Prostate gland (tissue), 2 donors: ENCODE measurements around the gene LAMA2.

ENCODE experiments used
- POLR2A ChIP-seq: fragments of 450-650 bp; IDR thresholded peaks from one replicate; pipeline ENCODE4 v1.6.1; 2016; ENCODE audit warnings: antibody characterized with exemption, mild to moderate bottlenecking
- TF ChIP-seq, protein P1 (sequence below), 4 experiments: fragments of 200-600 bp in 2 of 4; fragments of 450-650 bp in 2 of 4; sonication (generic) in 2 of 4; IDR thresholded peaks; 1 replicate in 3 of 4; 2 replicates in 1 of 4; pipeline ENCODE4 v1.5.1; 2016 to 2019; ENCODE audit warnings: antibody characterized with exemption in 4 of 4, mild to moderate bottlenecking in 2 of 4, moderate library complexity in 2 of 4

- TF ChIP-seq, protein P1, sequence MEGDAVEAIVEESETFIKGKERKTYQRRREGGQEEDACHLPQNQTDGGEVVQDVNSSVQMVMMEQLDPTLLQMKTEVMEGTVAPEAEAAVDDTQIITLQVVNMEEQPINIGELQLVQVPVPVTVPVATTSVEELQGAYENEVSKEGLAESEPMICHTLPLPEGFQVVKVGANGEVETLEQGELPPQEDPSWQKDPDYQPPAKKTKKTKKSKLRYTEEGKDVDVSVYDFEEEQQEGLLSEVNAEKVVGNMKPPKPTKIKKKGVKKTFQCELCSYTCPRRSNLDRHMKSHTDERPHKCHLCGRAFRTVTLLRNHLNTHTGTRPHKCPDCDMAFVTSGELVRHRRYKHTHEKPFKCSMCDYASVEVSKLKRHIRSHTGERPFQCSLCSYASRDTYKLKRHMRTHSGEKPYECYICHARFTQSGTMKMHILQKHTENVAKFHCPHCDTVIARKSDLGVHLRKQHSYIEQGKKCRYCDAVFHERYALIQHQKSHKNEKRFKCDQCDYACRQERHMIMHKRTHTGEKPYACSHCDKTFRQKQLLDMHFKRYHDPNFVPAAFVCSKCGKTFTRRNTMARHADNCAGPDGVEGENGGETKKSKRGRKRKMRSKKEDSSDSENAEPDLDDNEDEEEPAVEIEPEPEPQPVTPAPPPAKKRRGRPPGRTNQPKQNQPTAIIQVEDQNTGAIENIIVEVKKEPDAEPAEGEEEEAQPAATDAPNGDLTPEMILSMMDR (IDR thresholded peaks at IDR 0.05): no peak
- TF ChIP-seq POLR2A: no peak
These were observed 424.9 kb downstream of the LAMA2 start for GRCh38 chr6:129307845-129308244.
